NT2/D1 (cell line): ENCODE results near the gene MMD.

Experiments
- YY1 ChIP-seq: IDR thresholded peaks from 2 replicates; pipeline ENCODE4 v1.6.1; 2011; ENCODE audit not compliant: insufficient read length, insufficient read depth
- ZNF274 ChIP-seq: IDR thresholded peaks from 2 replicates; pipeline ENCODE4 v1.6.1; 2011; ENCODE audit warnings: mild to moderate bottlenecking, low read depth, low read length

GRCh38 chr17:55418369-55419268, 3.0 kb downstream of the MMD start:
- no peak for TF ChIP-seq YY1
- no peak for TF ChIP-seq ZNF274
